Kidney (tissue), 14 donors: ENCODE measurements around the gene XPR1. TPM values are rescaled to one million over a fixed set of nuclear protein-coding genes. Genes with fewer than 3 reads are reported as not detected.

Source experiments
- DNase-seq, 5 donors: peaks; one replicate each; pipeline ENCODE4 v3.0.0-alpha.2; 2013 to 2020
- FAIRE-seq: peaks from 2 replicates; lab custom pipeline; 2012; peaks lifted over from hg19 to GRCh38; lab: Jason Lieb, UNC
- H3K27ac ChIP-seq, 2 donors: one replicate each; pipeline ENCODE4 v1.7.0; 2013; ENCODE audit warnings: low read depth in 2 of 2, low read length in 2 of 2, inconsistent platforms in 1 of 2
- H3K27me3 ChIP-seq: one replicate; pipeline ENCODE4 v1.7.1; 2013; ENCODE audit warnings: low read length, inconsistent platforms; ENCODE audit not compliant: control insufficient read depth, insufficient read depth
- H3K36me3 ChIP-seq, 3 donors: one replicate each; pipeline versions ENCODE4 v1.7.0 to v1.7.1; 2013; ENCODE audit warnings: low read length in 3 of 3, control low read depth in 1 of 3, inconsistent platforms in 1 of 3; ENCODE audit not compliant: insufficient read depth in 3 of 3, control insufficient read depth in 2 of 3
- H3K4me1 ChIP-seq, 3 donors: one replicate each; pipeline versions ENCODE4 v1.7.0 to v1.7.1; 2013; ENCODE audit warnings: low read length in 3 of 3, inconsistent platforms in 1 of 3, low read depth in 1 of 3; ENCODE audit not compliant: control insufficient read depth in 2 of 3, insufficient read depth in 2 of 3
- H3K4me3 ChIP-seq, 3 donors: one replicate each; pipeline versions ENCODE4 v1.7.0 to v1.8.1; 2013; ENCODE audit warnings: low read length in 3 of 3, control low read depth in 1 of 3, inconsistent platforms in 1 of 3
- H3K9ac ChIP-seq, 3 donors: one replicate each; pipeline versions ENCODE4 v1.7.0 to v1.7.1; 2013; ENCODE audit warnings: low read length in 3 of 3, control low read depth in 1 of 3, inconsistent platforms in 1 of 3
- H3K9me3 ChIP-seq, 3 donors: one replicate each; pipeline versions ENCODE4 v1.7.0 to v1.7.1; 2013; ENCODE audit warnings: low read length in 3 of 3, control low read depth in 1 of 3, inconsistent platforms in 1 of 3; ENCODE audit not compliant: control insufficient read depth in 2 of 3, insufficient read depth in 1 of 3
- intact Hi-C: fragments of 100-400 bp; cut with DNase I; formaldehyde crosslinking; loops from one replicate; pipeline ENCODE4 v1.11.1; 2022
- polyA plus RNA-seq: library from polyadenylated mRNA; stranded (reverse); fragments of 350-450 nt; fragmentation: Illumina TruSeq; extraction: RNeasy Lipid Tissue Mini Kit (QIAGEN cat#74804); gene quantifications from one replicate; pipeline ENCODE4 v1.2.3, GENCODE V29; 2014; ENCODE audit warnings: low read depth, low replicate concordance; ENCODE audit not compliant: insufficient read depth
- total RNA-seq: library from RNA; stranded (reverse); fragmentation: NEBNext Ultra II Directional; extraction: Animal tissue kit (Norgen Biotek cat#: 25700); gene quantifications from one replicate; pipeline ENCODE4 v1.2.1, GENCODE V29; 2021
- TF ChIP-seq, protein P1 (sequence below): IDR thresholded peaks from 3 replicates; pipeline ENCODE4 v1.5.1; 2012; ENCODE audit warnings: mild to moderate bottlenecking, moderate library complexity, borderline replicate concordance; ENCODE audit not compliant: insufficient read depth; ENCODE audit errors: extremely low read depth
- donor health status: control.
- donor health status: control.
- donor health status: control.
- donor health status: control.
- donor health status: control.
- donor health status: DM: yes; HTN: yes; CAD: no.
- donor health status: Normal renal cell carcinoma (clear cell type).

XPR1 gene
- total and polyA plus RNA-seq, 2 donors from 2014 or later, result 10.9 to 33.5 TPM

DNA sequence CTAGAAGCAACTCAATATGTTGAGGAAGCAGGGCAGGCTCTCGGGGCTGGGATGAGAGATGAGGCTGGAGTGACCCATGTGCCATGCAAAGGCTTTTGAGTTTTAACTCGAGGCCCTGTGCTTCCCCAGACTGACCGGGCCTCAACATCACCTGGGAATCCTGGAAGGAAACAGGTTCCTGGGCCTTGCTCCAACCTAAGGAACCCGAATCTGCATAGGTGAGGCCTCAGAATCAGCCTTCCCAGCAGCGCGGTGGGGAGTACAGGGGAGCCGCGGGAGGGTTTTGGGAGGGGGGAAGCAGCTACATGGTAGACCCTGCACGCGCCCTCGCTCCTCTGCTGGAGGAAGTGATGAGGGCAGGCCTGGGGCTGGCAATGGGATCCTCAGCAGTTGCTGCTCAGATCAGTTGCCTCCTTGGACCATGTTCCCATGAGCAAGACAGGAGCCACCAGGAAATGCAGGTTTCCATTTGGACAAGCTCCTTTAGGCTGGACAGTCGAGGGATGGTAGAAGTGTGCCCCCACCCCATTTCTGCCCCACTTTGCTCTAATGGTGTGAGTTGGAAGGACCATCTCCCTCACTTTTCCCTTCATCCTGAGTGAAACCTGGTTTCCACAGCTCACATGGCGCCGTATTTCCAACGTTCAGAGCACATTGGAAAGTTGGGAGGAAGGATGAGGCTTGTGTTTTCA lies 276.4 kb downstream of the XPR1 start:
- Histone ChIP-seq H3K9me3 (no peaks in the 10 kb centered on the region), H3K4me1 (peaks cover 0 to 12% (median 5%) of the 10 kb centered on the region in 3 donors), H3K9ac (no peak overlapping the region), H3K27ac (no peak overlapping the region), H3K36me3 (no peaks in the 10 kb centered on the region), H3K4me3 (no peak overlapping the region), H3K27me3 (no peaks in the 10 kb centered on the region)
- FAIRE-seq, result no peak
- DNase-seq, result no peak
- intact Hi-C loops, result no loop called here
- TF ChIP-seq, protein P1, sequence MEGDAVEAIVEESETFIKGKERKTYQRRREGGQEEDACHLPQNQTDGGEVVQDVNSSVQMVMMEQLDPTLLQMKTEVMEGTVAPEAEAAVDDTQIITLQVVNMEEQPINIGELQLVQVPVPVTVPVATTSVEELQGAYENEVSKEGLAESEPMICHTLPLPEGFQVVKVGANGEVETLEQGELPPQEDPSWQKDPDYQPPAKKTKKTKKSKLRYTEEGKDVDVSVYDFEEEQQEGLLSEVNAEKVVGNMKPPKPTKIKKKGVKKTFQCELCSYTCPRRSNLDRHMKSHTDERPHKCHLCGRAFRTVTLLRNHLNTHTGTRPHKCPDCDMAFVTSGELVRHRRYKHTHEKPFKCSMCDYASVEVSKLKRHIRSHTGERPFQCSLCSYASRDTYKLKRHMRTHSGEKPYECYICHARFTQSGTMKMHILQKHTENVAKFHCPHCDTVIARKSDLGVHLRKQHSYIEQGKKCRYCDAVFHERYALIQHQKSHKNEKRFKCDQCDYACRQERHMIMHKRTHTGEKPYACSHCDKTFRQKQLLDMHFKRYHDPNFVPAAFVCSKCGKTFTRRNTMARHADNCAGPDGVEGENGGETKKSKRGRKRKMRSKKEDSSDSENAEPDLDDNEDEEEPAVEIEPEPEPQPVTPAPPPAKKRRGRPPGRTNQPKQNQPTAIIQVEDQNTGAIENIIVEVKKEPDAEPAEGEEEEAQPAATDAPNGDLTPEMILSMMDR, result no peak

DNA sequence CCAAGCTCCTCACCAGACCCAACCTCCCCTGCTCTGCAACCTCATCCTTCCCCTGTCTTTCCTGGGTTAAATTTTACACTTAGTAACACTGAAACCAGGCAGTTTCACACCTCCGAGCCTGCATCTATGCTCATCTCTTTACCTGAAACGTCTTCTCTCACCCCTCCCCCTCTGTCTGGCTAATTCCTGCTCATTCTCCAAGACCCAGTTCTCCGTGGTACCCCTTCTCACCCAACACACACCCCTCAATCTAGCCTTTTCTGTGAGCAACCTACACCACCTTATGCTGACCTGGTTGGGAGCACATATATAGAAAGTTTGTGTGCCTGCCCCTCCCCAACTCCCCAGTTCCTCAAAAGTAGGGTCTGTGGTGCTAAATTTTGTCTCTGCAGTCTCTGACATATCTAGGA lies 277.2 kb downstream of the XPR1 start:
- Histone ChIP-seq H3K9me3 (no peaks in the 10 kb centered on the region), H3K27me3 (no peaks in the 10 kb centered on the region), H3K36me3 (no peaks in the 10 kb centered on the region), H3K4me1 (peaks cover 0 to 12% (median 5%) of the 10 kb centered on the region in 3 donors), H3K9ac (no peak overlapping the region), H3K27ac (peak overlapping the region; percentile 52 to 56), H3K4me3 (no peak overlapping the region)
- TF ChIP-seq, protein P1, result no peak
- intact Hi-C loops, result no loop called here
- no peak for DNase-seq
- FAIRE-seq, result no peak

DNA sequence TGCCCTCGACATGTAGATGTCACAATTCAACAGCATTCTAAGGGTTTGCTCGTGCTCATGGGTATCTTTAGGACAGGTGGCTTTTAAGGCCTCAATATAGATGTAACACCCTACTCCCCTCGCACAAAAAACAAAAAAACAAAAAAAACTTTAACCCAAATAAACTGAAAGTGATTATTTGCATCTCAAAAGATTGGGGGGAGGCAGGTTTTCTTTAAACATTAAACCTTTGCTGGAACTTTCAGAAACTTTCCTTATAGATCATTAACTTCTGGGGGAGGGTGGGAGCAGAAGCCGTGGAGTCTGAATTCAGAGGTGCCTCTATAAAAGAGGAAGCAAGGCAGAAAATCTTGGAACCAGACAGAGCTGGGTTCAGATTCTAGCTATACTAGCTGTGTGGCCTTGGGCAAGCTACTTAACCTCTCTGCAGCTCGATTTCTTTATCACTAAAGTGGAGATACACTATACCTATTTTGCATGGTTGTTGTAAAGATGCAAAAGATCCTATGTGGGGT lies 277.7 kb downstream of the XPR1 start:
- TF ChIP-seq, protein P1, result no peak
- peak overlapping the region; percentile 52 to 56 for H3K27ac ChIP-seq
- H3K4me3 ChIP-seq, result no peak overlapping the region
- H3K9me3 ChIP-seq, result no peaks in the 10 kb centered on the region
- no peaks in the 10 kb centered on the region for H3K36me3 ChIP-seq
- H3K27me3 ChIP-seq, result no peaks in the 10 kb centered on the region
- DNase-seq (peak in 2 of 5 donors; percentile 76 to 78), FAIRE-seq (peak; percentile 39)
- H3K9ac ChIP-seq, result no peak overlapping the region
- H3K4me1 ChIP-seq, result peaks cover 0 to 12% (median 5%) of the 10 kb centered on the region in 3 donors
- intact Hi-C loops, result no loop called here
